SK-N-SH treated with all-trans-retinoic acid at 6 μM for 48 hours (cell line): ENCODE results near the gene MGMT.

Experiments
- ATAC-seq: fragments of 200-7000 bp; cut with Tn5 transposase; 3 replicates; pipeline ENCODE4 v1.9.1; 2020; ENCODE audit warnings: mild to moderate bottlenecking, moderate library complexity
- BACH2 ChIP-seq: fragments of 250-450 bp; sonication (Bioruptor Pico); IDR thresholded peaks from 2 replicates; pipeline ENCODE4 v1.9.0; 2021; ENCODE audit warnings: mild to moderate bottlenecking, borderline replicate concordance
- CSDC2 ChIP-seq: fragments of 250-450 bp; sonication (Bioruptor Pico); IDR thresholded peaks from 2 replicates; pipeline ENCODE4 v1.5.0; 2020; ENCODE audit warnings: mild to moderate bottlenecking, moderate library complexity
- ESRRG ChIP-seq: fragments of 250-450 bp; sonication (Bioruptor Pico); IDR thresholded peaks from 2 replicates; pipeline ENCODE4 v1.6.1; 2021; ENCODE audit warnings: mild to moderate bottlenecking
- GLIS3 ChIP-seq: fragments of 250-450 bp; sonication (Bioruptor Pico); IDR thresholded peaks from 2 replicates; pipeline ENCODE4 v1.5.0; 2020; ENCODE audit warnings: mild to moderate bottlenecking, moderate library complexity
- ISL1 ChIP-seq: fragments of 250-450 bp; sonication (Bioruptor Pico); IDR thresholded peaks from 2 replicates; pipeline ENCODE4 v2.1.2; 2022; ENCODE audit warnings: mild to moderate bottlenecking, moderate library complexity
- OSR1 ChIP-seq: fragments of 250-450 bp; sonication (Bioruptor Pico); IDR thresholded peaks from 2 replicates; pipeline ENCODE4 v1.8.0; 2022; ENCODE audit warnings: moderate library complexity, mild to moderate bottlenecking, inconsistent platforms
- PATZ1 ChIP-seq: fragments of 250-450 bp; sonication (Bioruptor Pico); IDR thresholded peaks from 2 replicates; pipeline ENCODE4 v1.8.0; 2020; ENCODE audit warnings: mild to moderate bottlenecking, moderate library complexity, borderline replicate concordance
- SNAI2 ChIP-seq: fragments of 250-450 bp; sonication (Bioruptor Pico); IDR thresholded peaks from 2 replicates; pipeline ENCODE4 v1.5.0; 2020; ENCODE audit warnings: mild to moderate bottlenecking, moderate library complexity
- TCF4 ChIP-seq: fragments of 250-450 bp; sonication (Bioruptor Pico); IDR thresholded peaks from 2 replicates; pipeline ENCODE4 v1.8.0; 2021; ENCODE audit warnings: mild to moderate bottlenecking, moderate library complexity, borderline replicate concordance
- TOX ChIP-seq: fragments of 250-450 bp; sonication (Bioruptor Pico); IDR thresholded peaks from 2 replicates; pipeline ENCODE4 v1.8.0; 2021; ENCODE audit warnings: mild to moderate bottlenecking, moderate library complexity, borderline replicate concordance
- TSHZ2 ChIP-seq: fragments of 250-450 bp; sonication (Bioruptor Pico); IDR thresholded peaks from 2 replicates; pipeline ENCODE4 v1.5.0; 2020; ENCODE audit warnings: mild to moderate bottlenecking, moderate library complexity
- ZC3H10 ChIP-seq: fragments of 250-450 bp; sonication (Bioruptor Pico); IDR thresholded peaks from 2 replicates; pipeline ENCODE4 v1.5.1; 2021; ENCODE audit warnings: mild to moderate bottlenecking, moderate library complexity
- ZFP3 ChIP-seq: fragments of 250-450 bp; sonication (Bioruptor Pico); IDR thresholded peaks from 2 replicates; pipeline ENCODE4 v1.5.0; 2020; ENCODE audit warnings: mild to moderate bottlenecking, moderate library complexity
- ZNF70 ChIP-seq: fragments of 450-650 bp; formaldehyde crosslinking; IDR thresholded peaks from 2 replicates; pipeline ENCODE4 v1.5.0; 2020; ENCODE audit warnings: mild to moderate bottlenecking, moderate library complexity
- ZNF8 ChIP-seq: fragments of 450-650 bp; formaldehyde crosslinking; IDR thresholded peaks from 2 replicates; pipeline ENCODE4 v1.5.0; 2020; ENCODE audit warnings: mild to moderate bottlenecking, moderate library complexity
- TF ChIP-seq, protein P1 (sequence below): fragments of 250-450 bp; sonication (Bioruptor Pico); IDR thresholded peaks from 2 replicates; pipeline ENCODE4 v1.8.0; 2021; ENCODE audit warnings: low read depth, mild to moderate bottlenecking, moderate library complexity, borderline replicate concordance
- TF ChIP-seq, protein P2 (sequence below): fragments of 250-450 bp; sonication (Bioruptor Pico); IDR thresholded peaks from 2 replicates; pipeline ENCODE4 v1.5.1; 2020; ENCODE audit warnings: low read depth, mild to moderate bottlenecking, moderate library complexity
- TF ChIP-seq, protein P3 (sequence below): fragments of 250-450 bp; sonication (Bioruptor Pico); IDR thresholded peaks from 2 replicates; pipeline ENCODE4 v1.5.1; 2021; ENCODE audit warnings: mild to moderate bottlenecking, moderate library complexity

MGMT gene

GRCh38 chr10:129442866-129443265, 24.2 kb upstream of the MGMT start:
- no peak for ATAC-seq

DNA sequence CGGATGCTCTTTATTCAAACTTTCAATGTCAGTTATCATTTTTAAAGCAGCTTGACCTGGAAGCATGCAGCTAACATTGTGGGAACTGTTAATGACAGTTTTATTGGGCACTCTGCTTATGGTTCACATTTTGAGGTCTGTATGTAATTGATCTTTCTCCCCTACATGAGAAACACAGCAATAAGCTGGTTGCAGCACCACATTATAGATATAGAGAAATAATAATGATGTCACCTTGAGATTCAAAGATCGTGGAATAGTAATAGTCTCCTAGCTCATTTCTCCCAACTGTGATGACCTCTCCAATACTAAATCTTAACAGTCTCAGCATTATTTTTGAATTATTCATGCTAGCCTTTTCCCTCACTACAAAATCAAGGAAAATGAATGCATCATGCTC, 22.7 kb upstream of the MGMT start:
- no peak for ATAC-seq
- no peak for TF ChIP-seq BACH2 (CRISPR knock-in tag)
- TF ChIP-seq ZFP3 (CRISPR knock-in tag), result no peak
- TF ChIP-seq OSR1 (CRISPR knock-in tag), result no peak
- TF ChIP-seq, protein P1, sequence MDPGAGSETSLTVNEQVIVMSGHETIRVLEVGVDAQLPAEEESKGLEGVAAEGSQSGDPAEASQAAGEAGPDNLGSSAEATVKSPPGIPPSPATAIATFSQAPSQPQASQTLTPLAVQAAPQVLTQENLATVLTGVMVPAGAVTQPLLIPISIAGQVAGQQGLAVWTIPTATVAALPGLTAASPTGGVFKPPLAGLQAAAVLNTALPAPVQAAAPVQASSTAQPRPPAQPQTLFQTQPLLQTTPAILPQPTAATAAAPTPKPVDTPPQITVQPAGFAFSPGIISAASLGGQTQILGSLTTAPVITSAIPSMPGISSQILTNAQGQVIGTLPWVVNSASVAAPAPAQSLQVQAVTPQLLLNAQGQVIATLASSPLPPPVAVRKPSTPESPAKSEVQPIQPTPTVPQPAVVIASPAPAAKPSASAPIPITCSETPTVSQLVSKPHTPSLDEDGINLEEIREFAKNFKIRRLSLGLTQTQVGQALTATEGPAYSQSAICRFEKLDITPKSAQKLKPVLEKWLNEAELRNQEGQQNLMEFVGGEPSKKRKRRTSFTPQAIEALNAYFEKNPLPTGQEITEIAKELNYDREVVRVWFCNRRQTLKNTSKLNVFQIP, result no peak
- TF ChIP-seq, protein P2, sequence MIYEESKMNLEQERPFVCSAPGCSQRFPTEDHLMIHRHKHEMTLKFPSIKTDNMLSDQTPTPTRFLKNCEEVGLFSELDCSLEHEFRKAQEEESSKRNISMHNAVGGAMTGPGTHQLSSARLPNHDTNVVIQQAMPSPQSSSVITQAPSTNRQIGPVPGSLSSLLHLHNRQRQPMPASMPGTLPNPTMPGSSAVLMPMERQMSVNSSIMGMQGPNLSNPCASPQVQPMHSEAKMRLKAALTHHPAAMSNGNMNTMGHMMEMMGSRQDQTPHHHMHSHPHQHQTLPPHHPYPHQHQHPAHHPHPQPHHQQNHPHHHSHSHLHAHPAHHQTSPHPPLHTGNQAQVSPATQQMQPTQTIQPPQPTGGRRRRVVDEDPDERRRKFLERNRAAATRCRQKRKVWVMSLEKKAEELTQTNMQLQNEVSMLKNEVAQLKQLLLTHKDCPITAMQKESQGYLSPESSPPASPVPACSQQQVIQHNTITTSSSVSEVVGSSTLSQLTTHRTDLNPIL (CRISPR knock-in tag), result no peak
- no peak for TF ChIP-seq SNAI2 (CRISPR knock-in tag)
- no peak for TF ChIP-seq ESRRG (CRISPR knock-in tag)
- TF ChIP-seq ISL1 (CRISPR knock-in tag), result no peak
- TF ChIP-seq PATZ1 (CRISPR knock-in tag), result no peak
- TF ChIP-seq, protein P3, sequence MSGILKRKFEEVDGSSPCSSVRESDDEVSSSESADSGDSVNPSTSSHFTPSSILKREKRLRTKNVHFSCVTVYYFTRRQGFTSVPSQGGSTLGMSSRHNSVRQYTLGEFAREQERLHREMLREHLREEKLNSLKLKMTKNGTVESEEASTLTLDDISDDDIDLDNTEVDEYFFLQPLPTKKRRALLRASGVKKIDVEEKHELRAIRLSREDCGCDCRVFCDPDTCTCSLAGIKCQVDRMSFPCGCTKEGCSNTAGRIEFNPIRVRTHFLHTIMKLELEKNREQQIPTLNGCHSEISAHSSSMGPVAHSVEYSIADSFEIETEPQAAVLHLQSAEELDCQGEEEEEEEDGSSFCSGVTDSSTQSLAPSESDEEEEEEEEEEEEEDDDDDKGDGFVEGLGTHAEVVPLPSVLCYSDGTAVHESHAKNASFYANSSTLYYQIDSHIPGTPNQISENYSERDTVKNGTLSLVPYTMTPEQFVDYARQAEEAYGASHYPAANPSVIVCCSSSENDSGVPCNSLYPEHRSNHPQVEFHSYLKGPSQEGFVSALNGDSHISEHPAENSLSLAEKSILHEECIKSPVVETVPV (CRISPR knock-in tag), result no peak

More at GRCh38 chr10:129442866-129443265, 24.2 kb upstream of the MGMT start:
- TF ChIP-seq TOX (CRISPR knock-in tag) (no peak), CSDC2 (CRISPR knock-in tag) (no peak), TSHZ2 (CRISPR knock-in tag) (no peak), OSR1 (CRISPR knock-in tag) (no peak), ZNF8 (CRISPR knock-in tag) (no peak), GLIS3 (CRISPR knock-in tag) (no peak), ZFP3 (CRISPR knock-in tag) (no peak)
- TF ChIP-seq, protein P2 (CRISPR knock-in tag), result no peak
- TF ChIP-seq, all 23 proteins: peak for 0

DNA sequence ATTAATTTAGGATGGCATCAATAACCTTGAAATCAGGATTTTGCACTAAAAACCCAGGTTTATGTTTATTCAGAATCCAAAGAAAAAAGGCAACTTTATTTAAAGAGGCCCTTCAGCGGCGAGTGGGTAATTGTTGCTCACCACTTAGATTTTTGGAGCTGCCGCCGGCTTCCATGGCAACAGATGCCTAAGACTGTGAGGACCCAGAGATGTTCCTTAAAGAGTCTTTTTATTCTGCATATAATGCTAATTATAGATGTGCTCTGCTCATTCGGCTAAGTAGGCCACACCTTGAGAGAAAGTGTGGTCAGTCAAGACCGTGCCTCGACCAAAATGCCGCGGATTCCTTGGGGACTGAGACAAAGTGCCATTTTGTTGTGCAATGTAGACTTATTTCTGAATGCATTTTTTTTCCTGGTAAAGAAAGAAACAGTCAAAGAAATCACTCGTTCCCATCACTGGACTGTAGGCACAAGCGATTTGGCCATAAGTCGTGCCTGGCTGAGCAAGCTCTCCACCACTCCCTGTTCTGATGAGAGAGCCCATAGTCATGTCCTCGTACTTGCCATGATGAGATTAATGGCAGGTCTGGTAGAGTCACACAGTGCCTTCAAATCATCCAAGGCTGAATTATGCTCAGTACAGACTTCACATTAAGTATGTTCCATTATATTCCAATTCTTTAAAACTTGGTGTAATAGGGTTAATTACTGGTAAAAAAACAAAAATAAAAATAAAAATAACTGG, 21.4 kb upstream of the MGMT start:
- TF ChIP-seq TCF4 (CRISPR knock-in tag) (no peak), ZC3H10 (CRISPR knock-in tag) (no peak), ZNF8 (CRISPR knock-in tag) (no peak), SNAI2 (CRISPR knock-in tag) (no peak), ZNF70 (CRISPR knock-in tag) (no peak), ZFP3 (CRISPR knock-in tag) (no peak)
- TF ChIP-seq, protein P3 (CRISPR knock-in tag), result no peak
- no peak for ATAC-seq
